NT2/D1 (cell line): ENCODE data around the gene CTNND1.

Experiments used
- SUZ12 ChIP-seq: IDR thresholded peaks from 2 replicates; pipeline ENCODE4 v1.6.1; 2011; ENCODE audit not compliant: insufficient read length, insufficient read depth; ENCODE audit errors: extremely low read depth
- YY1 ChIP-seq: IDR thresholded peaks from 2 replicates; pipeline ENCODE4 v1.6.1; 2011; ENCODE audit not compliant: insufficient read length, insufficient read depth

- no peak for TF ChIP-seq YY1
- TF ChIP-seq SUZ12: no peak
Measured at GRCh38 chr11:57834852-57835251, 73.2 kb downstream of the CTNND1 start.
